ENCODE data around the gene SKIC3.

DNA sequence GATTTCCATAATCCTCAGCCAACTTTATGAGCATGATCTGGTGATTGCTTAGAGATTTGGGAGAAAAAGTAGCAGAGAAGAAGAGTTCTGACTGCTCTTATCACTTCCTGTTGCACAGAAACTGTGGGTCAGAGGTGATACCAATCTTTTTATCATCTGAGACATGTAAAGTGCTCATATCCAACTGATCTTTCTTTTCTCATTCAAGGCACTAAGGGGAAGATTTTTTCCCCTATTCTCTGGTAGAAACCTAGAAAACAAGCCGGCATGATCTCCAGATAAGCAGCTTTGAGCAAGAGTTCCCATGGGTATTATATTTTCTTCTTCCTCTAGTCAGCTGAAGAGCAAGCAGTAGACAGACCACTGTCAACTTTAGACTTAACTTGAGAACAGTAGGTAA, 36.1 kb upstream of the SKIC3 start:
- TF ChIP-seq, protein P1, sequence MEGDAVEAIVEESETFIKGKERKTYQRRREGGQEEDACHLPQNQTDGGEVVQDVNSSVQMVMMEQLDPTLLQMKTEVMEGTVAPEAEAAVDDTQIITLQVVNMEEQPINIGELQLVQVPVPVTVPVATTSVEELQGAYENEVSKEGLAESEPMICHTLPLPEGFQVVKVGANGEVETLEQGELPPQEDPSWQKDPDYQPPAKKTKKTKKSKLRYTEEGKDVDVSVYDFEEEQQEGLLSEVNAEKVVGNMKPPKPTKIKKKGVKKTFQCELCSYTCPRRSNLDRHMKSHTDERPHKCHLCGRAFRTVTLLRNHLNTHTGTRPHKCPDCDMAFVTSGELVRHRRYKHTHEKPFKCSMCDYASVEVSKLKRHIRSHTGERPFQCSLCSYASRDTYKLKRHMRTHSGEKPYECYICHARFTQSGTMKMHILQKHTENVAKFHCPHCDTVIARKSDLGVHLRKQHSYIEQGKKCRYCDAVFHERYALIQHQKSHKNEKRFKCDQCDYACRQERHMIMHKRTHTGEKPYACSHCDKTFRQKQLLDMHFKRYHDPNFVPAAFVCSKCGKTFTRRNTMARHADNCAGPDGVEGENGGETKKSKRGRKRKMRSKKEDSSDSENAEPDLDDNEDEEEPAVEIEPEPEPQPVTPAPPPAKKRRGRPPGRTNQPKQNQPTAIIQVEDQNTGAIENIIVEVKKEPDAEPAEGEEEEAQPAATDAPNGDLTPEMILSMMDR (conservative IDR thresholded peaks at IDR 0.05; ENCODE audit: low read depth in 2 of 2), result no peak
- TF ChIP-seq, protein P2, sequence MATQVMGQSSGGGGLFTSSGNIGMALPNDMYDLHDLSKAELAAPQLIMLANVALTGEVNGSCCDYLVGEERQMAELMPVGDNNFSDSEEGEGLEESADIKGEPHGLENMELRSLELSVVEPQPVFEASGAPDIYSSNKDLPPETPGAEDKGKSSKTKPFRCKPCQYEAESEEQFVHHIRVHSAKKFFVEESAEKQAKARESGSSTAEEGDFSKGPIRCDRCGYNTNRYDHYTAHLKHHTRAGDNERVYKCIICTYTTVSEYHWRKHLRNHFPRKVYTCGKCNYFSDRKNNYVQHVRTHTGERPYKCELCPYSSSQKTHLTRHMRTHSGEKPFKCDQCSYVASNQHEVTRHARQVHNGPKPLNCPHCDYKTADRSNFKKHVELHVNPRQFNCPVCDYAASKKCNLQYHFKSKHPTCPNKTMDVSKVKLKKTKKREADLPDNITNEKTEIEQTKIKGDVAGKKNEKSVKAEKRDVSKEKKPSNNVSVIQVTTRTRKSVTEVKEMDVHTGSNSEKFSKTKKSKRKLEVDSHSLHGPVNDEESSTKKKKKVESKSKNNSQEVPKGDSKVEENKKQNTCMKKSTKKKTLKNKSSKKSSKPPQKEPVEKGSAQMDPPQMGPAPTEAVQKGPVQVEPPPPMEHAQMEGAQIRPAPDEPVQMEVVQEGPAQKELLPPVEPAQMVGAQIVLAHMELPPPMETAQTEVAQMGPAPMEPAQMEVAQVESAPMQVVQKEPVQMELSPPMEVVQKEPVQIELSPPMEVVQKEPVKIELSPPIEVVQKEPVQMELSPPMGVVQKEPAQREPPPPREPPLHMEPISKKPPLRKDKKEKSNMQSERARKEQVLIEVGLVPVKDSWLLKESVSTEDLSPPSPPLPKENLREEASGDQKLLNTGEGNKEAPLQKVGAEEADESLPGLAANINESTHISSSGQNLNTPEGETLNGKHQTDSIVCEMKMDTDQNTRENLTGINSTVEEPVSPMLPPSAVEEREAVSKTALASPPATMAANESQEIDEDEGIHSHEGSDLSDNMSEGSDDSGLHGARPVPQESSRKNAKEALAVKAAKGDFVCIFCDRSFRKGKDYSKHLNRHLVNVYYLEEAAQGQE (IDR thresholded peaks at IDR 0.05; ENCODE audit: unreplicated experiment), result no peak
- TF ChIP-seq, protein P3, sequence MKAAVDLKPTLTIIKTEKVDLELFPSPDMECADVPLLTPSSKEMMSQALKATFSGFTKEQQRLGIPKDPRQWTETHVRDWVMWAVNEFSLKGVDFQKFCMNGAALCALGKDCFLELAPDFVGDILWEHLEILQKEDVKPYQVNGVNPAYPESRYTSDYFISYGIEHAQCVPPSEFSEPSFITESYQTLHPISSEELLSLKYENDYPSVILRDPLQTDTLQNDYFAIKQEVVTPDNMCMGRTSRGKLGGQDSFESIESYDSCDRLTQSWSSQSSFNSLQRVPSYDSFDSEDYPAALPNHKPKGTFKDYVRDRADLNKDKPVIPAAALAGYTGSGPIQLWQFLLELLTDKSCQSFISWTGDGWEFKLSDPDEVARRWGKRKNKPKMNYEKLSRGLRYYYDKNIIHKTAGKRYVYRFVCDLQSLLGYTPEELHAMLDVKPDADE (IDR thresholded peaks at IDR 0.05), result no peak
- TF ChIP-seq EZH2 (IDR thresholded peaks at IDR 0.05; ENCODE audit: low read depth, unreplicated experiment), result no peak
- TF ChIP-seq JUNB (IDR thresholded peaks at IDR 0.05; ENCODE audit: unreplicated experiment), result no peak
- no peak for TF ChIP-seq POLR2AphosphoS5 (IDR thresholded peaks at IDR 0.05; ENCODE audit: low read depth)
- no peak for TF ChIP-seq EZH2phosphoT487 (IDR thresholded peaks at IDR 0.05; ENCODE audit: unreplicated experiment)
- TF ChIP-seq CREB1 (CRISPR knock-in tag; IDR thresholded peaks at IDR 0.05; ENCODE audit: low read depth), result no peak
- no peak for TF ChIP-seq ZNF114 (CRISPR knock-in tag; IDR thresholded peaks at IDR 0.05)
- TF ChIP-seq ZNF331 (CRISPR knock-in tag; IDR thresholded peaks at IDR 0.05; ENCODE audit: low read depth), result no peak
- TF ChIP-seq STAT1 (IDR thresholded peaks at IDR 0.05; ENCODE audit: unreplicated experiment), result no peak
- TF ChIP-seq NANOG (IDR thresholded peaks at IDR 0.05; ENCODE audit: borderline replicate concordance), result no peak
- TF ChIP-seq, protein P4, sequence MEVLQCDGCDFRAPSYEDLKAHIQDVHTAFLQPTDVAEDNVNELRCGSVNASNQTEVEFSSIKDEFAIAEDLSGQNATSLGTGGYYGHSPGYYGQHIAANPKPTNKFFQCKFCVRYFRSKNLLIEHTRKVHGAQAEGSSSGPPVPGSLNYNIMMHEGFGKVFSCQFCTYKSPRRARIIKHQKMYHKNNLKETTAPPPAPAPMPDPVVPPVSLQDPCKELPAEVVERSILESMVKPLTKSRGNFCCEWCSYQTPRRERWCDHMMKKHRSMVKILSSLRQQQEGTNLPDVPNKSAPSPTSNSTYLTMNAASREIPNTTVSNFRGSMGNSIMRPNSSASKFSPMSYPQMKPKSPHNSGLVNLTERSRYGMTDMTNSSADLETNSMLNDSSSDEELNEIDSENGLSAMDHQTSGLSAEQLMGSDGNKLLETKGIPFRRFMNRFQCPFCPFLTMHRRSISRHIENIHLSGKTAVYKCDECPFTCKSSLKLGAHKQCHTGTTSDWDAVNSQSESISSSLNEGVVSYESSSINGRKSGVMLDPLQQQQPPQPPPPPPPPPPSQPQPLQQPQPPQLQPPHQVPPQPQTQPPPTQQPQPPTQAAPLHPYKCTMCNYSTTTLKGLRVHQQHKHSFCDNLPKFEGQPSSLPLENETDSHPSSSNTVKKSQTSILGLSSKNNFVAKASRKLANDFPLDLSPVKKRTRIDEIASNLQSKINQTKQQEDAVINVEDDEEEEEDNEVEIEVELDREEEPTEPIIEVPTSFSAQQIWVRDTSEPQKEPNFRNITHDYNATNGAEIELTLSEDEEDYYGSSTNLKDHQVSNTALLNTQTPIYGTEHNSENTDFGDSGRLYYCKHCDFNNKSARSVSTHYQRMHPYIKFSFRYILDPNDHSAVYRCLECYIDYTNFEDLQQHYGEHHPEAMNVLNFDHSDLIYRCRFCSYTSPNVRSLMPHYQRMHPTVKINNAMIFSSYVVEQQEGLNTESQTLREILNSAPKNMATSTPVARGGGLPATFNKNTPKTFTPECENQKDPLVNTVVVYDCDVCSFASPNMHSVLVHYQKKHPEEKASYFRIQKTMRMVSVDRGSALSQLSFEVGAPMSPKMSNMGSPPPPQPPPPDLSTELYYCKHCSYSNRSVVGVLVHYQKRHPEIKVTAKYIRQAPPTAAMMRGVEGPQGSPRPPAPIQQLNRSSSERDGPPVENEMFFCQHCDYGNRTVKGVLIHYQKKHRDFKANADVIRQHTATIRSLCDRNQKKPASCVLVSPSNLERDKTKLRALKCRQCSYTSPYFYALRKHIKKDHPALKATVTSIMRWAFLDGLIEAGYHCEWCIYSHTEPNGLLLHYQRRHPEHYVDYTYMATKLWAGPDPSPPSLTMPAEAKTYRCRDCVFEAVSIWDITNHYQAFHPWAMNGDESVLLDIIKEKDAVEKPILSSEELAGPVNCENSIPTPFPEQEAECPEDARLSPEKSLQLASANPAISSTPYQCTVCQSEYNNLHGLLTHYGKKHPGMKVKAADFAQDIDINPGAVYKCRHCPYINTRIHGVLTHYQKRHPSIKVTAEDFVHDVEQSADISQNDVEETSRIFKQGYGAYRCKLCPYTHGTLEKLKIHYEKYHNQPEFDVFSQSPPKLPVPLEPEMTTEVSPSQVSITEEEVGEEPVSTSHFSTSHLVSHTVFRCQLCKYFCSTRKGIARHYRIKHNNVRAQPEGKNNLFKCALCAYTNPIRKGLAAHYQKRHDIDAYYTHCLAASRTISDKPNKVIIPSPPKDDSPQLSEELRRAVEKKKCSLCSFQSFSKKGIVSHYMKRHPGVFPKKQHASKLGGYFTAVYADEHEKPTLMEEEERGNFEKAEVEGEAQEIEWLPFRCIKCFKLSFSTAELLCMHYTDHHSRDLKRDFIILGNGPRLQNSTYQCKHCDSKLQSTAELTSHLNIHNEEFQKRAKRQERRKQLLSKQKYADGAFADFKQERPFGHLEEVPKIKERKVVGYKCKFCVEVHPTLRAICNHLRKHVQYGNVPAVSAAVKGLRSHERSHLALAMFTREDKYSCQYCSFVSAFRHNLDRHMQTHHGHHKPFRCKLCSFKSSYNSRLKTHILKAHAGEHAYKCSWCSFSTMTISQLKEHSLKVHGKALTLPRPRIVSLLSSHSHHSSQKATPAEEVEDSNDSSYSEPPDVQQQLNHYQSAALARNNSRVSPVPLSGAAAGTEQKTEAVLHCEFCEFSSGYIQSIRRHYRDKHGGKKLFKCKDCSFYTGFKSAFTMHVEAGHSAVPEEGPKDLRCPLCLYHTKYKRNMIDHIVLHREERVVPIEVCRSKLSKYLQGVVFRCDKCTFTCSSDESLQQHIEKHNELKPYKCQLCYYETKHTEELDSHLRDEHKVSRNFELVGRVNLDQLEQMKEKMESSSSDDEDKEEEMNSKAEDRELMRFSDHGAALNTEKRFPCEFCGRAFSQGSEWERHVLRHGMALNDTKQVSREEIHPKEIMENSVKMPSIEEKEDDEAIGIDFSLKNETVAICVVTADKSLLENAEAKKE (CRISPR knock-in tag; IDR thresholded peaks at IDR 0.05), result no peak

Measured in GM23338 (cell line).